ENCODE results near the gene SEZ6L2. TPM values are rescaled to one million over a fixed set of nuclear protein-coding genes. Genes with fewer than 3 reads are reported as not detected.
A peak's percentile ranks its signal among the peaks of the same experiment; 100 is the strongest.

Gene SEZ6L2
- total RNA-seq, 6 experiments from 2014 or later = 0.15 to 0.56 (median 0.32) TPM

DNA sequence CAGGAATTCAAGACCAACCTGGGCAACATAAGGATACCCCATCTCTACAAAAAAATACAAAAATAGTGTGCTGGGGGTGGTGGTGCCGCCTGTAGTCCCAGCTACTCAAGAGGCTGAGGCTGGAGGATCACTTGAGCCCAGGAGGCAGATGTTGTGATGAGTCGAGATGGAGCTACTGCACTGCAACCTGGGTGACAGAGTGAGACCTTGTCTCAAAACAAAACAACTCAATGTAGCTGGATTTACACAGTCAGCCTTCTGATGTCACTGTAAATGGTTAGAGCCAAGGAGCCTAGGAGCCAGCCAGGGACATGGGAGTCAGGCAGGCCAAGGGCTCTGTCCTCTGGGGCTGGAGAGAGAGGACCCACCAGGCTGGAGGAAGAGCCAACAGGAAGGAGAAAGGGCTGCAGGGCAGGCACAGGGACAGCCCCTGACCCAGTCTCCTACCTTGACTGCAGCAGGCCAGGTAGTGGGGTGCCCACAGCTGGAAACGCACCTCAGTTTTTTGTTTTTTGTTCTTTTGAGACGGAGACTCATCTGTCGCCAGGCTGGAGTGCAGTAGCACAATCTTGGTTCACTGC, 44.7 kb downstream of the SEZ6L2 start:
- DNase-seq = no peak

GRCh38 chr16:29852654-29853053, 46.7 kb downstream of the SEZ6L2 start:
- Histone ChIP-seq H3K4me3 (no peak overlapping the region), H3K9me3 (no peaks in the 10 kb centered on the region), H3K36me3 (peaks cover 0 to 2% (median 0%) of the 10 kb centered on the region in 4 donors), H3K4me1 (no peaks in the 10 kb centered on the region), H3K27ac (no peak overlapping the region), H3K27me3 (no peaks in the 10 kb centered on the region)
- DNase-seq (no peak), ATAC-seq (peak; percentile 31 to 66 (median 63))
- WGBS (ENCODE audit: insufficient coverage, low coverage, low lambda C conversion rate, missing lambda C conversion rate) = 59% methylated on average over 7 of the region's 7 CpGs
- intact Hi-C loops (cut with DNase I) = no loop called here
- TF ChIP-seq, protein P1, sequence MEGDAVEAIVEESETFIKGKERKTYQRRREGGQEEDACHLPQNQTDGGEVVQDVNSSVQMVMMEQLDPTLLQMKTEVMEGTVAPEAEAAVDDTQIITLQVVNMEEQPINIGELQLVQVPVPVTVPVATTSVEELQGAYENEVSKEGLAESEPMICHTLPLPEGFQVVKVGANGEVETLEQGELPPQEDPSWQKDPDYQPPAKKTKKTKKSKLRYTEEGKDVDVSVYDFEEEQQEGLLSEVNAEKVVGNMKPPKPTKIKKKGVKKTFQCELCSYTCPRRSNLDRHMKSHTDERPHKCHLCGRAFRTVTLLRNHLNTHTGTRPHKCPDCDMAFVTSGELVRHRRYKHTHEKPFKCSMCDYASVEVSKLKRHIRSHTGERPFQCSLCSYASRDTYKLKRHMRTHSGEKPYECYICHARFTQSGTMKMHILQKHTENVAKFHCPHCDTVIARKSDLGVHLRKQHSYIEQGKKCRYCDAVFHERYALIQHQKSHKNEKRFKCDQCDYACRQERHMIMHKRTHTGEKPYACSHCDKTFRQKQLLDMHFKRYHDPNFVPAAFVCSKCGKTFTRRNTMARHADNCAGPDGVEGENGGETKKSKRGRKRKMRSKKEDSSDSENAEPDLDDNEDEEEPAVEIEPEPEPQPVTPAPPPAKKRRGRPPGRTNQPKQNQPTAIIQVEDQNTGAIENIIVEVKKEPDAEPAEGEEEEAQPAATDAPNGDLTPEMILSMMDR (IDR thresholded peaks at IDR 0.05) = no peak
- TF ChIP-seq POLR2A (IDR thresholded peaks at IDR 0.05) = no peak

More for the DNA sequence above, 44.7 kb downstream of the SEZ6L2 start:
- intact Hi-C loops (cut with DNase I) = no loop called here
- TF ChIP-seq, protein P1 (IDR thresholded peaks at IDR 0.05) = no peak
- TF ChIP-seq POLR2A (IDR thresholded peaks at IDR 0.05) = no peak
- 90% methylated on average over 2 of the region's 5 CpGs for WGBS (ENCODE audit: insufficient coverage, low coverage, low lambda C conversion rate, missing lambda C conversion rate)
- no peak overlapping the region for H3K4me3 ChIP-seq
- no peaks in the 10 kb centered on the region for H3K27me3 ChIP-seq
- ATAC-seq = no peak
- no peak overlapping the region for H3K27ac ChIP-seq
- H3K9me3 ChIP-seq = no peaks in the 10 kb centered on the region
- H3K36me3 ChIP-seq = peaks cover 0 to 8% (median under 1%) of the 10 kb centered on the region in 4 donors
- peaks cover 0 to 13% (median 2%) of the 10 kb centered on the region in 4 donors for H3K4me1 ChIP-seq

DNA sequence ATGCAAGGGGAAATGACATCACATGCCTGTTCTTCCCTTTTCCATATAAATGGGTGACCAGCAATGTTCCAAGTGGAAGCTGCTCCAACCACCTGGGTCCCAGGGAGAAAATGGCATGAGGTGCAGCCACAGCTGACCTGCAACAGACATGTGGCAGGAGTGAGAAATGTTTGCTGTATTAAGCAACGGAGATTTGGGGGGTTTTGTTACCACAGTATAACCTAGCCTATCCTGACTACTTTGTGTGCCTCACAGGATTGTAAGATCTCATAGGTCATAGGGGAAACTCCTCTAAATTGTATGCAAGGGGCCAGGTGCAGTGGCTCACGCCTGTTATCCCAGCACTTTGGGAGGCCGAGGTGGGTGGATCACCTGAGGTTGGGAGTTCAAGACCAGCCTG, 48.4 kb downstream of the SEZ6L2 start:
- Histone ChIP-seq H3K4me1 (no peaks in the 10 kb centered on the region), H3K27ac (no peak overlapping the region), H3K9me3 (no peaks in the 10 kb centered on the region), H3K36me3 (peaks cover 0 to 18% (median under 1%) of the 10 kb centered on the region in 4 donors), H3K4me3 (no peak overlapping the region), H3K27me3 (no peaks in the 10 kb centered on the region)
- ATAC-seq (no peak), DNase-seq (no peak)
- intact Hi-C loops (cut with DNase I) = no loop called here
- no peak for TF ChIP-seq POLR2A (IDR thresholded peaks at IDR 0.05)
- TF ChIP-seq, protein P1 (IDR thresholded peaks at IDR 0.05) = no peak
- WGBS (ENCODE audit: insufficient coverage, low coverage, low lambda C conversion rate, missing lambda C conversion rate) = 86% methylated on average over 1 of the region's 3 CpGs

DNA sequence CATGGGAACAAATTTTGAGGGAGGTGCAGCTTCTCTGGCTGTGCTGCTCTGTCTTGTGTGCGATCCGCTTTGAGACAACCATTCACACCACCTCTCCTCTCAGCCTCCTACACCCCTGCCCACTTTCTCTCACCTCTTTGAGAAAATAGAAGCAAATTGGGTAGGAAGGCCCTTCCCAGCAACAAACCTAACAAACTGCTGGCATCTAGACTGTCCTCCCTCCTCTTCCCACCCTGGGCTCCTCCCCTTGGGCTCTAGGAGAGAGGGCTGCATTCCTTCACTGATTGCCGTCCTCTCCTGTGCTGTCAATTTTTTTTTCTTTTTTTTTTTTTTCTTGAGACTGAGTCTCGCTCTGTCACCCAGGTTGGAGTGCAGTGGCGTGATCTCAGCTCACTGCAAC, 49.8 kb downstream of the SEZ6L2 start:
- Histone ChIP-seq H3K4me1 (no peaks in the 10 kb centered on the region), H3K36me3 (peaks cover 0 to 22% (median 7%) of the 10 kb centered on the region in 4 donors), H3K9me3 (no peaks in the 10 kb centered on the region), H3K4me3 (no peak overlapping the region), H3K27ac (no peak overlapping the region), H3K27me3 (no peaks in the 10 kb centered on the region)
- ATAC-seq (no peak), DNase-seq (no peak)
- TF ChIP-seq POLR2A (IDR thresholded peaks at IDR 0.05) = no peak
- TF ChIP-seq, protein P1 (IDR thresholded peaks at IDR 0.05) = no peak
- intact Hi-C loops (cut with DNase I) = loop anchor here in 1 of 2 donors (5.0 kb wide), 1 partner anchor 37 kb away; the partner anchor contains the start of gene PRRT2
- 88% methylated on average over 5 of the region's 5 CpGs for WGBS (ENCODE audit: insufficient coverage, low coverage, low lambda C conversion rate, missing lambda C conversion rate)

Measured in right lobe of liver (tissue), 6 donors.